Mucosa of descending colon (tissue), 3 donors: ENCODE data around the gene APOB. TPM values are rescaled to one million over a fixed set of nuclear protein-coding genes. Genes with fewer than 3 reads are reported as not detected.

ENCODE experiments used
- ATAC-seq: fragments of 200-7000 bp; cut with Tn5 transposase; one replicate; pipeline ENCODE4 v1.9.1; 2020; ENCODE audit warnings: mild to moderate bottlenecking, moderate library complexity
- DNase-seq, 3 donors: peaks; one replicate each; pipeline ENCODE4 v3.0.0-alpha.2; 2020
- H3K36me3 ChIP-seq: fragments of 200-600 bp; one replicate; pipeline ENCODE4 v1.8.0; 2021; ENCODE audit warnings: low read depth, mild to moderate bottlenecking
- H3K4me1 ChIP-seq: fragments of 200-600 bp; one replicate; pipeline ENCODE4 v1.8.0; 2021; ENCODE audit warnings: low read depth, mild to moderate bottlenecking
- H3K4me3 ChIP-seq: fragments of 200-600 bp; one replicate; pipeline ENCODE4 v1.8.0; 2021; ENCODE audit warnings: mild to moderate bottlenecking
- H3K9me3 ChIP-seq: fragments of 200-600 bp; one replicate; pipeline ENCODE4 v1.8.0; 2021; ENCODE audit warnings: mild to moderate bottlenecking
- CTCF ChIP-seq: fragments of 200-600 bp; IDR thresholded peaks from one replicate; pipeline ENCODE4 v1.8.0; 2022; ENCODE audit warnings: antibody characterized with exemption, mild to moderate bottlenecking
- intact Hi-C, 2 donors: fragments of 100-400 bp; cut with DNase I in 1 of 2; cut with micrococcal nuclease in 1 of 2; formaldehyde crosslinking; loops; one replicate each; pipeline versions ENCODE4 v1.11.0 to v1.11.1; 2022; cut with DNase I, micrococcal nuclease
- total RNA-seq, 3 donors: library from RNA; stranded (reverse); fragmentation: NEBNext Ultra II Directional in 2 of 3; extraction: Animal tissue kit (Norgen Biotek cat#: 25700) in 2 of 3; gene quantifications; one replicate each; pipeline versions ENCODE4 v1.2.1 to v1.2.4, GENCODE V29; 2021 to 2023
- donor health status: DM: no; HTN: no; CAD: no; lungs with moderate emphysema.
- donor health status: DM: no; HTN: no; CAD: no.
- donor health status: DM: no; HTN: yes; CAD: no.

Gene APOB
- total RNA-seq, 3 donors from 2014 or later, result 0.34 to 0.55 (median 0.47) TPM

- ATAC-seq (no peak), DNase-seq (no peak)
- no peak for TF ChIP-seq CTCF
- H3K4me1 ChIP-seq, result no peaks in the 10 kb centered on the region
- H3K4me3 ChIP-seq, result no peak overlapping the region
- H3K36me3 ChIP-seq, result no peaks in the 10 kb centered on the region
- intact Hi-C loops, result no loop called here
- H3K9me3 ChIP-seq, result no peaks in the 10 kb centered on the region
Observed at GRCh38 chr2:21009662-21010225, 34.1 kb downstream of the APOB start.

- intact Hi-C loops, result no loop called here
- H3K36me3 ChIP-seq, result no peaks in the 10 kb centered on the region
- H3K9me3 ChIP-seq, result no peaks in the 10 kb centered on the region
- no peak for TF ChIP-seq CTCF
- no peaks in the 10 kb centered on the region for H3K4me1 ChIP-seq
- H3K4me3 ChIP-seq, result no peak overlapping the region
- DNase-seq (no peak), ATAC-seq (no peak)
Observed at GRCh38 chr2:21008790-21009661, 34.8 kb downstream of the APOB start.

GRCh38 chr2:21008014-21008789, 35.7 kb downstream of the APOB start:
- TF ChIP-seq CTCF, result no peak
- no peak for DNase-seq
- H3K4me1 ChIP-seq, result no peaks in the 10 kb centered on the region
- intact Hi-C loops, result no loop called here
- no peaks in the 10 kb centered on the region for H3K9me3 ChIP-seq
- H3K4me3 ChIP-seq, result no peak overlapping the region
- H3K36me3 ChIP-seq, result no peaks in the 10 kb centered on the region
- no peak for ATAC-seq

GRCh38 chr2:21007129-21008013, 36.5 kb downstream of the APOB start:
- intact Hi-C loops, result no loop called here
- Histone ChIP-seq H3K4me1 (no peaks in the 10 kb centered on the region), H3K9me3 (no peaks in the 10 kb centered on the region), H3K36me3 (no peaks in the 10 kb centered on the region), H3K4me3 (no peak overlapping the region)
- TF ChIP-seq CTCF, result no peak
- ATAC-seq (no peak), DNase-seq (no peak)

- Histone ChIP-seq H3K4me3 (no peak overlapping the region), H3K9me3 (no peaks in the 10 kb centered on the region), H3K36me3 (no peaks in the 10 kb centered on the region), H3K4me1 (no peaks in the 10 kb centered on the region)
- DNase-seq (no peak), ATAC-seq (no peak)
- intact Hi-C loops, result no loop called here
- no peak for TF ChIP-seq CTCF
Observed at GRCh38 chr2:21006423-21007128, 37.3 kb downstream of the APOB start.
